HG03196 (cell line): ENCODE data around the gene CHPF.
A peak's percentile ranks its signal among the peaks of the same experiment; 100 is the strongest.

Experiments
- ATAC-seq: cut with Tn5 transposase; IDR thresholded peaks from one replicate; pipeline ENCODE4 v1.9.1; 2021; ENCODE audit not compliant: unreplicated experiment

Gene CHPF

GRCh38 chr2:219543596-219544358, at the start of gene CHPF, which contains the start of gene TMEM198:
CHPF (minus strand) TSS chr2:219543809; CDS start chr2:219543538, 271 bp downstream.
TMEM198 (plus strand) TSS chr2:219544028; CDS start chr2:219544728, 700 bp downstream.
- peak; percentile 81 for ATAC-seq

GRCh38 chr2:219593154-219593553, 49.5 kb upstream of the CHPF start:
- no peak for ATAC-seq

- no peak for ATAC-seq
Observed at GRCh38 chr2:219592736-219593135, 49.1 kb upstream of the CHPF start.

GRCh38 chr2:219591091-219591490, 47.5 kb upstream of the CHPF start:
- no peak for ATAC-seq

- ATAC-seq = no peak
Observed at GRCh38 chr2:219581346-219581745, 37.7 kb upstream of the CHPF start.

- ATAC-seq = no peak
Observed at GRCh38 chr2:219578811-219579613, 35.4 kb upstream of the CHPF start.

GRCh38 chr2:219576505-219577388, 33.1 kb upstream of the CHPF start:
- no peak for ATAC-seq

- no peak for ATAC-seq
Observed at GRCh38 chr2:219575566-219576504, 32.2 kb upstream of the CHPF start.

GRCh38 chr2:219574484-219575311, 31.1 kb upstream of the CHPF start:
- ATAC-seq = no peak

- ATAC-seq = no peak
Observed at GRCh38 chr2:219573166-219573565, 29.6 kb upstream of the CHPF start.

- ATAC-seq = no peak
Observed at GRCh38 chr2:219572237-219573001, 28.8 kb upstream of the CHPF start, which contains the start of gene INHA. INHA (plus strand) TSS chr2:219572310; CDS start chr2:219572375, 65 bp downstream.

GRCh38 chr2:219571311-219572236, 28.0 kb upstream of the CHPF start, which contains the start of gene OBSL1:
OBSL1 (minus strand) TSS chr2:219571539; CDS start chr2:219571232, 307 bp downstream.
- ATAC-seq = no peak

- ATAC-seq = no peak
Observed at GRCh38 chr2:219570924-219571310, 27.3 kb upstream of the CHPF start.

GRCh38 chr2:219570194-219570923, 26.8 kb upstream of the CHPF start:
- ATAC-seq = no peak

- no peak for ATAC-seq
Observed at GRCh38 chr2:219569635-219570034, 26.0 kb upstream of the CHPF start.

GRCh38 chr2:219569041-219569440, 25.4 kb upstream of the CHPF start:
- no peak for ATAC-seq
